Activated CD4-positive, alpha-beta memory T cell treated with anti-CD3 and anti-CD28 coated beads for 36 hours (primary cell): ENCODE results near the gene PRKAA1. TPM values are rescaled to one million over a fixed set of nuclear protein-coding genes. Genes with fewer than 3 reads are reported as not detected.
"Not testable (repeated sequence)": the region's sequence is repeated elsewhere in the genome, so short reads cannot be mapped to it uniquely, and the experiment has no call there.

Experiments
- CTCF ChIA-PET: fragments of 350-600 bp; sonication (Branson Sonifier 250); formaldehyde crosslinking; loops from one replicate; lab custom pipeline; 2021; ENCODE audit warnings: antibody characterized with exemption, inconsistent platforms; lab: Charles Lee
- POLR2A ChIA-PET: fragments of 350-600 bp; sonication (Branson Sonifier 250); formaldehyde crosslinking; loops from one replicate; lab custom pipeline; 2021; ENCODE audit warnings: antibody characterized with exemption; lab: Charles Lee
- DNase-seq: peaks from one replicate; pipeline ENCODE4 v3.0.0-alpha.2; 2020
- H3K27ac Mint-ChIP-seq: one replicate; pipeline ENCODE4 v1.8.0; 2021; ENCODE audit warnings: mixed read lengths
- H3K27me3 Mint-ChIP-seq: one replicate; pipeline ENCODE4 v1.8.0; 2021; ENCODE audit warnings: mixed read lengths
- H3K36me3 Mint-ChIP-seq: one replicate; pipeline ENCODE4 v1.8.0; 2021; ENCODE audit warnings: mixed read lengths
- H3K4me1 Mint-ChIP-seq: one replicate; pipeline ENCODE4 v1.8.0; 2021; ENCODE audit warnings: low read depth, mixed read lengths
- H3K4me3 Mint-ChIP-seq: one replicate; pipeline ENCODE4 v1.8.0; 2021; ENCODE audit warnings: mild to moderate bottlenecking, mixed read lengths
- H3K9me3 Mint-ChIP-seq: one replicate; pipeline ENCODE4 v1.8.0; 2021; ENCODE audit warnings: mixed read lengths
- intact Hi-C: fragments of 100-400 bp; cut with micrococcal nuclease; formaldehyde crosslinking; loops from one replicate; pipeline ENCODE4 v1.15.1; 2023
- total RNA-seq, 2 experiments: library from RNA; stranded (reverse); gene quantifications; one replicate each; pipeline ENCODE4 v1.2.3, GENCODE V29; 2021

Gene PRKAA1
- total RNA-seq, 2 experiments from 2014 or later = 54.4 to 55.6 TPM

DNA sequence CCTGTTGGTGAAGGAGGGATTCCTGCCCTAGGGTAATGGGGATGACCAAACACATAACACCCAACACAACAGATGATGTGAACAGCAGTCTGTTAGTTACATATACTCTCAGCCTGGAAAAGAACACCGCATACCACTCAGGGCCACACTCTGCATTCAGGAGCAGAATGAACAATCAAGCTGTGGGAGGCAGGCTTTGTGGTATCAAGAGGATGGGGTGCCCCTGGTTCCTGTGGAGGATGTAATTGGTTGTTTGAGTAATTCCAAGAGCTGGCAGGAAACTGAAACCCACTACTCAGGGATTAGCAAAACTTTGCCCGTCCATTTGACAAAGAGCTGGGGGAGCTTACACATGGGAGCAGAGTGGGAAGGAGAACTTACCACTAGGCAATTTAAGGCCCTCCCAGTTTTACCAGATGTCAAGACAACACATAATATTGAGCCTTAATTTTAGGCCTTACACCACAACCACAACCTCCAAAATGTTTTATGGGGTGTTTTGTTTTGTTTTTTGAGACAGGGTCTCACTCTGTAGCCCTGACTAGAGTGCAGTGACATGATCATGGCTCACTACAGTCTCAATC is 15.6 kb upstream of the PRKAA1 start:
- POLR2A ChIA-PET = interaction anchor here (0.6 to 1.6 kb wide), 9 partner anchors 12 to 404 kb away, joined by 3 to 15 read pairs (median 4); partner anchors contain the start of gene PRKAA1
- DNase-seq = peak; percentile 83
- peak overlapping the region; percentile 64 for H3K27ac Mint-ChIP-seq
- H3K4me3 Mint-ChIP-seq = no peak overlapping the region
- no peaks in the 10 kb centered on the region for H3K27me3 Mint-ChIP-seq
- intact Hi-C loops = loop anchor here (1.0 kb wide), 3 partner anchors 15 to 323 kb away; partner anchors contain the start of gene PRKAA1
- no peaks in the 10 kb centered on the region for H3K9me3 Mint-ChIP-seq
- H3K4me1 Mint-ChIP-seq = peaks cover 9% of the 10 kb centered on the region
- CTCF ChIA-PET = interaction anchor here (1.2 kb wide), 1 partner anchor 15 kb away, joined by 5 read pairs; the partner anchor contains the start of gene PRKAA1
- H3K36me3 Mint-ChIP-seq = no peaks in the 10 kb centered on the region

- H3K4me3 Mint-ChIP-seq = no peak overlapping the region
- ChIA-PET CTCF (no interaction called here), POLR2A (no interaction called here)
- H3K27me3 Mint-ChIP-seq = no peaks in the 10 kb centered on the region
- H3K9me3 Mint-ChIP-seq = no peaks in the 10 kb centered on the region
- intact Hi-C loops = no loop called here
- no peaks in the 10 kb centered on the region for H3K36me3 Mint-ChIP-seq
- no peak for DNase-seq
- H3K4me1 Mint-ChIP-seq = peaks cover 16% of the 10 kb centered on the region
- no peak overlapping the region for H3K27ac Mint-ChIP-seq
Measured at GRCh38 chr5:40812125-40812524, 14.0 kb upstream of the PRKAA1 start.

GRCh38 chr5:40801771-40802562 is 3.8 kb upstream of the PRKAA1 start:
- CTCF ChIA-PET = no interaction called here
- no peak overlapping the region for H3K4me3 Mint-ChIP-seq
- DNase-seq = no peak
- POLR2A ChIA-PET = no interaction called here
- intact Hi-C loops = no loop called here
- H3K9me3 Mint-ChIP-seq = no peaks in the 10 kb centered on the region
- peaks cover 1% of the 10 kb centered on the region for H3K27me3 Mint-ChIP-seq
- H3K4me1 Mint-ChIP-seq = peaks cover 9% of the 10 kb centered on the region
- H3K36me3 Mint-ChIP-seq = peaks cover 5% of the 10 kb centered on the region
- no peak overlapping the region for H3K27ac Mint-ChIP-seq

DNA sequence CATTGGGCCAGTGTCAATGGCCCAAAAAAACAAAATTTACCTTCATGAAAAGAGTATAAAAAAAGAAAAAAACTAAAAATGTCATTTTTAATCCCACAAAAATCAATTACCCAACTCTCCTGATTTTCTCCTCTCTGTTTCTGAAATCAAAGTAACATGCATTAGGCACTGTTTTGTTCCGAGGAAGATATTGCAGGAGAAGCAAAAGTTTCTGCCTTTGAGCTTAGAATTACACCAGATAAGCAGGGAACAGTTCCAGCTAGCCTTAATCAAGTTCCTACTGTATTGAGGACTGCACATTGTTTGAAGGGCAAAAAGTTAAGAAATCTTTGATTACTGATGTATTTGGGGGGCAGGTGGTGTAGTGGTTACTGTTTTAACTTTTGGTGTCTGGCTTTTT is 1.1 kb upstream of the PRKAA1 start:
- peaks cover 1% of the 10 kb centered on the region for H3K27me3 Mint-ChIP-seq
- peaks cover 15% of the 10 kb centered on the region for H3K36me3 Mint-ChIP-seq
- CTCF ChIA-PET = interaction anchor here (1.0 to 1.5 kb wide), 2 partner anchors 8 to 14 kb away, joined by 5 to 8 read pairs; no protein-coding TSS in a partner anchor
- no peaks in the 10 kb centered on the region for H3K9me3 Mint-ChIP-seq
- no peak overlapping the region for H3K27ac Mint-ChIP-seq
- no peak for DNase-seq
- intact Hi-C loops = no loop called here
- no peak overlapping the region for H3K4me3 Mint-ChIP-seq
- POLR2A ChIA-PET = interaction anchor here (2.3 kb wide), 1 partner anchor 14 kb away, joined by 12 read pairs; no protein-coding TSS in a partner anchor
- peaks cover 34% of the 10 kb centered on the region for H3K4me1 Mint-ChIP-seq

GRCh38 chr5:40798801-40799210 is 632 bp upstream of the PRKAA1 start:
- Mint-ChIP-seq H3K27ac (peak overlapping the region; percentile 89), H3K4me3 (peak overlapping the region; percentile 81), H3K4me1 (peaks cover 38% of the 10 kb centered on the region), H3K27me3 (peaks cover 1% of the 10 kb centered on the region), H3K36me3 (peaks cover 15% of the 10 kb centered on the region), H3K9me3 (no peaks in the 10 kb centered on the region)
- DNase-seq = no peak
- ChIA-PET POLR2A (interaction anchor here (0.7 to 2.3 kb wide), 6 partner anchors 15 to 113 kb away, joined by 3 to 12 read pairs (median 7); partner anchors contain the start of gene RPL37), CTCF (interaction anchor here (1.0 to 1.5 kb wide), 3 partner anchors 9 to 44 kb away, joined by 3 to 8 read pairs (median 5); no protein-coding TSS in a partner anchor)
- intact Hi-C loops = loop anchor here (1.0 kb wide), 3 partner anchors 14 to 44 kb away; partner anchors contain the start of genes RPL37 and TTC33

DNA sequence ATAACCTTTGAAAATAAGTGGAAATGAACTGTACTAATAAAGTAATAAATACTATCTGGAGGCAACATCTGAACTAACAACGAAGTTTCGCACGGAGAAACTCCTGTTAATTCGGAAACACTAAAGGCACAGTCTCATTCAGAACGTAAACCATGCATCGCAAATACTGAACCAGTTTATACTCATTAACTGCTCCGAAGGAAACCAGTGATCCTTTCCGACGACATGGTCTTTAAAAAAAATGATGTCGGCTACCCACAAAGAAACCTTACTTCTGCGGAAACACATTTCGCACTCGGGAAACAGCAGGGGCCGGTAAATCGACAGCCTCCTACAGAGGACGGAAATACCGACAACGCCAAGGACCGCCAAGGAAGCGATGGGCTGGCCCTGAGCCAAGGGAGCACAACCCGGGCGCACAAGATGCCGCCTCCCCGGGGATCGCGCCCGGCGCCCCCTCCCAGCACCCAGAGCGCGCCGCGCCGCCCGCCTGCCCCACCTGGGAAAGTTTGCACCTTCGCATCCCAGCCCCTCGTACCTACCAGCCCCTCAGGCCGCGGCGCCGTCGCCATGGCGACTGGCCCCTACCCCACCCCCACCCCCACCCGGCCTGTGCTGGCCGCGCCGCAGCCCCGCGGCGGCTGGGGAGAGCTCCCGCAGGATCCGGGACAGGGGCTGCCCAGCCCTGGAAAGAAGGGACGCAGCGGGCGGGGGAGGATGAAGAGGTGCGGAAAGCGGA is 732 bp downstream of the PRKAA1 start:
- intact Hi-C loops = loop anchor here (1.0 kb wide), 3 partner anchors 16 to 42 kb away; partner anchors contain the start of genes RPL37 and TTC33
- peak overlapping the region; percentile 87 for H3K4me3 Mint-ChIP-seq

DNA sequence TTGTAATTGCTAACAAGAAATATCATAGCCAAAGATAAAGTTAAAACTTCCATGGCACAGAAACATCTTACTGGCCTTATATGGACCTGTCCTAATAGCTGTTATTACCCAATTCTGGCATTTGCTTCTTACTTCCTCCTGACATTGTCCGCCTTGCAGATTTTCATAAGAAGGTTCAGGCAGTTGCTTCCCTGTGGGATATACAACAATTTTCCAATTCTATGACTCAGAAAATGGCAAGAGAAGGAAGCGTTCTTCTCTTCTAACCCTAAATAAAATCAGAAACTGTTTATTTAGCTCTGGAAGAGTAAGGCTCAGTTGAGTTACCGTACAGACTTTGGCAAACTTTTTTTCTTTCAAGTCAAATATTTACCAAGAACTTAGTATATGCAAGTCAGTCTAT is 1.7 kb downstream of the PRKAA1 start:
- Mint-ChIP-seq H3K27me3 (peaks cover 1% of the 10 kb centered on the region), H3K4me1 (peaks cover 47% of the 10 kb centered on the region), H3K9me3 (no peaks in the 10 kb centered on the region), H3K27ac (peak overlapping the region; percentile 60), H3K4me3 (peak overlapping the region; percentile 87), H3K36me3 (peaks cover 15% of the 10 kb centered on the region)
- POLR2A ChIA-PET = no interaction called here
- DNase-seq = no peak
- CTCF ChIA-PET = no interaction called here
- intact Hi-C loops = no loop called here

More for the DNA sequence above, 732 bp downstream of the PRKAA1 start:
- Mint-ChIP-seq H3K9me3 (no peaks in the 10 kb centered on the region), H3K27me3 (peaks cover 1% of the 10 kb centered on the region), H3K27ac (peak overlapping the region; percentile 83), H3K36me3 (peaks cover 15% of the 10 kb centered on the region), H3K4me1 (peaks cover 45% of the 10 kb centered on the region)
- ChIA-PET POLR2A (interaction anchor here (0.6 to 2.3 kb wide), 7 partner anchors 16 to 115 kb away, joined by 3 to 12 read pairs (median 6); partner anchors contain the start of gene RPL37), CTCF (interaction anchor here (0.7 to 1.5 kb wide), 4 partner anchors 10 to 977 kb away, joined by 3 to 8 read pairs (median 4); no protein-coding TSS in a partner anchor)
- DNase-seq = peak; percentile 86

DNA sequence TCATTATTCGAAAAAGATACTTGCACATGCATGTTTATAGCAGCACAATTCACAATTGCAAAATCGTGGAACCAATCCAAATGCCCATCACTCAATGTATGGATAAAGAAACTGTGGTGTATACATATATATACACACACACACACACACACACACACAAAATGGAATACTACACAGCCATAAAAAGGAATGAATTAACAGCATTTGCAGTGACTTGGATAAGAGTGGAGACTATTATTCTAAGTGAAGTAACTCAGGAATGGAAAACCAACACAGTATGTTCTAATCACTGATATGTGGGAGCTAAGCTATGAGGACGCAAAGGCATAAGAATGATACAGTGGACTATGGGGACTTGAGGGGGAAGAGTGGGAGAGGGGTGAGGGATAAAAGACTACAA is 3.3 kb downstream of the PRKAA1 start:
- H3K4me3 Mint-ChIP-seq, H3K9me3 Mint-ChIP-seq, H3K27me3 Mint-ChIP-seq, H3K27ac Mint-ChIP-seq, DNase-seq, POLR2A ChIA-PET, intact Hi-C loops, CTCF ChIA-PET: not testable (repeated sequence)
- H3K36me3 Mint-ChIP-seq = peaks cover 15% of the 10 kb centered on the region
- H3K4me1 Mint-ChIP-seq = peaks cover 57% of the 10 kb centered on the region

GRCh38 chr5:40794340-40794739 is 3.8 kb downstream of the PRKAA1 start:
- CTCF ChIA-PET, intact Hi-C loops, H3K27ac Mint-ChIP-seq, H3K9me3 Mint-ChIP-seq, POLR2A ChIA-PET, H3K4me3 Mint-ChIP-seq, H3K27me3 Mint-ChIP-seq, DNase-seq: not testable (repeated sequence)
- Mint-ChIP-seq H3K4me1 (peaks cover 61% of the 10 kb centered on the region), H3K36me3 (peaks cover 15% of the 10 kb centered on the region)

DNA sequence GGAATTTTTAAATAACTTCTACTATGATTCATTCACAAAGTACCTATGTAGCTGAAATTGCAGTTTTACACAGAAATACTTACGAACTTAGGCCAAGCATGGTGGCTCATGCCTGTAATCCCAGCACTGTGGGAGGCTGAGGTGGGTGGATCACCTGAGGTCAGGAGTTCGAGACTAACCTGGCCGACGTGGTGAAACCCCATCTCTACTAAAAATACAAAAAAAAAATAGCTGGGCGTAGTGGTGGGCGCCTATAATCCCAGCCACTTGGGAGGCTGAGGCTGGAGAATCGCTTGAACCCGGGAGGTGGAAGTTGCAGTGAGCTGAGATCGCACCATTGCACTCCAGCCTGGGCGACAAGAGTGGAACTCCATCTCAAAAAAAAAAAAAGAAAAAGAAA is 5.5 kb downstream of the PRKAA1 start:
- H3K27me3 Mint-ChIP-seq, POLR2A ChIA-PET, DNase-seq, H3K9me3 Mint-ChIP-seq, H3K4me3 Mint-ChIP-seq, CTCF ChIA-PET, intact Hi-C loops, H3K27ac Mint-ChIP-seq: not testable (repeated sequence)
- Mint-ChIP-seq H3K4me1 (peaks cover 66% of the 10 kb centered on the region), H3K36me3 (peaks cover 21% of the 10 kb centered on the region)

- ChIA-PET CTCF (no interaction called here), POLR2A (interaction anchor here (1.0 kb wide), 1 partner anchor 31 kb away, joined by 3 read pairs; no protein-coding TSS in a partner anchor)
- intact Hi-C loops = no loop called here
- peaks cover 60% of the 10 kb centered on the region for H3K4me1 Mint-ChIP-seq
- H3K9me3 Mint-ChIP-seq = peaks cover 7% of the 10 kb centered on the region
- H3K27me3 Mint-ChIP-seq = no peaks in the 10 kb centered on the region
- H3K4me3 Mint-ChIP-seq = no peak overlapping the region
- DNase-seq = no peak
- no peak overlapping the region for H3K27ac Mint-ChIP-seq
- H3K36me3 Mint-ChIP-seq = peaks cover 19% of the 10 kb centered on the region
Measured at GRCh38 chr5:40791715-40792139, 6.4 kb downstream of the PRKAA1 start.
